Smooth muscle cell (in vitro differentiated cells): ENCODE measurements around the gene P3H4. TPM values are rescaled to one million over a fixed set of nuclear protein-coding genes. Genes with fewer than 3 reads are reported as not detected.

Source experiments
- DNase-seq: peaks from one replicate; lab custom pipeline; 2025; ENCODE audit not compliant: unreplicated experiment; lab: John Stamatoyannopoulos, UW
- H2AFZ ChIP-seq: fragments of 200-600 bp; sonication (generic); 2 replicates; pipeline ENCODE4 v1.6.0; 2016; ENCODE audit warnings: antibody characterized with exemption, low read depth, mild to moderate bottlenecking
- H3F3A ChIP-seq: fragments of 200-600 bp; sonication (generic); 2 replicates; pipeline ENCODE4 v1.6.0; 2017; ENCODE audit warnings: antibody characterized with exemption, low read depth
- H3K27ac ChIP-seq: fragments of 200-600 bp; sonication (generic); 2 replicates; pipeline ENCODE4 v1.5.1; 2016; ENCODE audit warnings: low read depth, mild to moderate bottlenecking
- H3K27me3 ChIP-seq: fragments of 200-600 bp; sonication (generic); 2 replicates; pipeline ENCODE4 v1.6.1; 2016; ENCODE audit warnings: low read depth, mild to moderate bottlenecking
- H3K36me3 ChIP-seq: fragments of 200-600 bp; sonication (generic); 2 replicates; pipeline ENCODE4 v1.5.1; 2016; ENCODE audit warnings: low read depth
- H3K4me1 ChIP-seq: fragments of 200-600 bp; sonication (generic); 2 replicates; pipeline ENCODE4 v1.5.1; 2016; ENCODE audit warnings: low read depth
- H3K4me2 ChIP-seq: fragments of 200-600 bp; sonication (generic); 2 replicates; pipeline ENCODE4 v1.6.0; 2016; ENCODE audit warnings: mild to moderate bottlenecking
- H3K4me3 ChIP-seq: fragments of 200-600 bp; sonication (generic); 2 replicates; pipeline ENCODE4 v1.5.1; 2016; ENCODE audit warnings: mild to moderate bottlenecking
- H3K79me2 ChIP-seq: fragments of 200-600 bp; sonication (generic); 2 replicates; pipeline ENCODE4 v1.6.0; 2016; ENCODE audit warnings: low read depth, mild to moderate bottlenecking
- H3K9ac ChIP-seq: fragments of 200-600 bp; sonication (generic); 2 replicates; pipeline ENCODE4 v1.6.0; 2016; ENCODE audit warnings: low read depth
- H3K9me3 ChIP-seq: fragments of 200-600 bp; sonication (generic); replicated peaks from 2 replicates; pipeline ENCODE4 v1.5.1; 2016; ENCODE audit warnings: low read depth
- H4K20me1 ChIP-seq: fragments of 200-600 bp; sonication (generic); 2 replicates; pipeline ENCODE4 v1.6.0; 2016; ENCODE audit warnings: low read depth
- CTCF ChIP-seq: fragments of 200-600 bp; sonication (generic); IDR thresholded peaks from 2 replicates; pipeline ENCODE4 v1.5.1; 2017; ENCODE audit warnings: borderline replicate concordance, mild to moderate bottlenecking, antibody characterized with exemption; ENCODE audit not compliant: insufficient read depth, poor library complexity, severe bottlenecking
- WGBS: methylation state at CpG from one replicate; pipeline ENCODE4 v1.1.7; 2016; ENCODE audit warnings: low lambda C conversion rate; 5-methylcytosine and 5-hydroxymethylcytosine counted together
- polyA plus RNA-seq: library from polyadenylated mRNA; unstranded; fragments of >200 nt; fragmentation: Nextera tagmentation; extraction: Ambion mirVana; gene quantifications from 2 replicates; pipeline ENCODE4 v1.2.1, GENCODE V29; 2016
- total RNA-seq: library from RNA; depleted of rRNA; stranded (reverse); fragments of >200 nt; gene quantifications from 2 replicates; pipeline ENCODE4 v1.2.3, GENCODE V29; 2014

P3H4 gene
- total and polyA plus RNA-seq, 2 experiments from 2014 or later: 98.6 to 186 TPM

- Histone ChIP-seq H3K4me2 (peak overlapping the region; percentile 96), H3K9ac (peak overlapping the region; percentile 90), H3F3A (peaks cover 8% of the 10 kb centered on the region), H3K4me1 (peaks cover 36% of the 10 kb centered on the region), H3K36me3 (no peaks in the 10 kb centered on the region), H3K4me3 (peak overlapping the region; percentile 88), H3K9me3 (no peaks in the 10 kb centered on the region), H3K27ac (peak overlapping the region; percentile 92), H4K20me1 (peaks cover 67% of the 10 kb centered on the region), H2AFZ (no peak overlapping the region), H3K79me2 (peaks cover 72% of the 10 kb centered on the region), H3K27me3 (no peaks in the 10 kb centered on the region)
- 4% methylated on average over 6 of the region's 12 CpGs for WGBS
- no peak for TF ChIP-seq CTCF
- no peak for DNase-seq
Measured at GRCh38 chr17:41813152-41813680, 1.5 kb upstream of the P3H4 start.

GRCh38 chr17:41812381-41813151 is 817 bp upstream of the P3H4 start, which contains the start of gene FKBP10:
Gene FKBP10, plus strand, starts transcription at chr17:41813004. Its CDS starts 31 bp downstream, at chr17:41813035.
- TF ChIP-seq CTCF: no peak
- Histone ChIP-seq H3K79me2 (peaks cover 74% of the 10 kb centered on the region), H3K27ac (peak within 1 kb of the TSS; percentile 92), H3K4me3 (peak within 1 kb of the TSS; percentile 88), H3K4me1 (peaks cover 36% of the 10 kb centered on the region), H3F3A (peaks cover 8% of the 10 kb centered on the region), H3K9ac (peak within 1 kb of the TSS; percentile 90), H3K9me3 (no peaks in the 10 kb centered on the region), H4K20me1 (peaks cover 67% of the 10 kb centered on the region), H2AFZ (peak within 1 kb of the TSS; percentile 80), H3K27me3 (no peaks in the 10 kb centered on the region), H3K4me2 (peak within 1 kb of the TSS; percentile 96), H3K36me3 (no peaks in the 10 kb centered on the region)
- 1% methylated on average over 22 of the region's 35 CpGs for WGBS
- peak; percentile 72 for DNase-seq

- H3K79me2 ChIP-seq: peaks cover 60% of the 10 kb centered on the region
Measured at GRCh38 chr17:41810659-41811548, 845 bp downstream of the P3H4 start.

More at GRCh38 chr17:41810659-41811548, 845 bp downstream of the P3H4 start:
- H3K9ac ChIP-seq: peak overlapping the region; percentile 51
- no peak for TF ChIP-seq CTCF
- WGBS: 18% methylated on average over 58 of the region's 58 CpGs
- peak overlapping the region; percentile 96 for H3K4me2 ChIP-seq
- peaks cover 65% of the 10 kb centered on the region for H4K20me1 ChIP-seq
- peaks cover 8% of the 10 kb centered on the region for H3F3A ChIP-seq
- H3K27ac ChIP-seq: peak overlapping the region; percentile 92
- peak overlapping the region; percentile 88 for H3K4me3 ChIP-seq
- no peaks in the 10 kb centered on the region for H3K27me3 ChIP-seq
- H3K36me3 ChIP-seq: no peaks in the 10 kb centered on the region
- DNase-seq: no peak
- H2AFZ ChIP-seq: peak overlapping the region; percentile 80
- H3K9me3 ChIP-seq: no peaks in the 10 kb centered on the region
- H3K4me1 ChIP-seq: peaks cover 36% of the 10 kb centered on the region
